ENCODE data around the gene DPYSL3. TPM values are rescaled to one million over a fixed set of nuclear protein-coding genes. Genes with fewer than 3 reads are reported as not detected.
A peak's percentile ranks its signal among the peaks of the same experiment; 100 is the strongest.

The DPYSL3 gene
- total and polyA plus RNA-seq, 2 donors: 254 to 287 TPM

DNA sequence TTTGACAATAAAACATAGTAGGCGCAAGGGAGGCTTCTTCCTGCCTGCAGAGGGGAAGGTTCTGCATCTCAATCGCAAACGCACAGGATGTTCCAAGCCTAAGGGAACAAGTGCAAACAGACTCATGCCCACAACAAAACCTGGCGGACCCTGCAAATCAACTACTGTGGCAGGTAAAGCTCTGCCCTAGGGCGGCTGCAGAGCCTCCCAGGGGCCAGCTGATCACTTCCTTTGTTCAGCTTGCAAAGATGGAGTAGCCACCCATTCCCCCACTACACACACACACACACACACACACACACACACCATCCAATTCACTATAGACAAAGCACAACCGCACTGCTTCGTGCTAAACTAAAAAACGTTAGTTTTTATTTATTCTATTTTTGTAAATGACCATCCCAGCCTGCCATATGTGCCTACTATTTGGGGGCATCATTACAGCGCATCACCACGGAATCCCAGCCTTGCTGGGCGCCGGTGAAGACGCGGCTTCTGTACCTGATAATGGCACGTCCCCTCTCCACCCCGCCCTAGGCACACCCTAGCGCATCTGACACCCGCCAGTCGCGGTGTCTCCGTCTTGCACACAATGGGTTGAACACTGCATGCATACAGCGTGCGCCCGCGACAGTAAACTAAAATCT, 57.6 kb downstream of the DPYSL3 start:
- DNase-seq (ENCODE audit: extremely low spot score): no peak
- no peaks in the 10 kb centered on the region for H3K4me1 ChIP-seq (ENCODE audit: insufficient read depth)
- 17% methylated on average over 25 of the region's 25 CpGs for WGBS

DNA sequence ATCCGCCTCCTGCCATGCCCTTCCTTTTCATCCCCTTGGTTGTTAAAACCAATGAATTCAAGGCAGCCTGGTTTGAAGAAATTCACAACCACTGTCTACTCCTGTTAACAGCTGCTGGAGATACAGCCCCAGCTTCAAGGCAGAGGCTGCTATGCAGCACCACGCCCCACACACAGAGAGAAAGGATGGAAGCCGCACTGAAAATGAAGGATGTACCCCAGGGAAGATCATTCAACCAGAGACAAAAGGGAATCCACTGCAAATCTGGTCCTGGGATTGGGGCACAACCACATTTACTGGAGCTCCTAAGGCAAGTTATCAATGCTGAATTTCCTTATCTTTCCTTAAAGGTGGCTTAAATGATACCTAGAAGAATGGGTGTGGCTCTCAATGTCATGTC, 58.7 kb downstream of the DPYSL3 start:
- H3K36me3 ChIP-seq (ENCODE audit: insufficient read depth): no peaks in the 10 kb centered on the region
- 63% methylated on average over 3 of the region's 3 CpGs for WGBS
- H3K4me1 ChIP-seq (ENCODE audit: insufficient read depth): no peaks in the 10 kb centered on the region
- no peak overlapping the region for H3K4me3 ChIP-seq (ENCODE audit: low read depth, low read length)
- DNase-seq (ENCODE audit: extremely low spot score): no peak
- no peak overlapping the region for H3K27ac ChIP-seq (ENCODE audit: low read depth)

More for the DNA sequence above, 57.6 kb downstream of the DPYSL3 start:
- no peaks in the 10 kb centered on the region for H3K36me3 ChIP-seq (ENCODE audit: insufficient read depth)
- H3K27ac ChIP-seq (ENCODE audit: low read depth): peak overlapping the region; percentile 70
- peak overlapping the region; percentile 87 for H3K4me3 ChIP-seq (ENCODE audit: low read depth, low read length)

- Histone ChIP-seq H3K4me1 (ENCODE audit: insufficient read depth) (no peaks in the 10 kb centered on the region), H3K36me3 (ENCODE audit: insufficient read depth) (no peaks in the 10 kb centered on the region), H3K27ac (ENCODE audit: low read depth) (no peak overlapping the region), H3K4me3 (ENCODE audit: low read depth, low read length) (no peak overlapping the region)
- no peak for DNase-seq (ENCODE audit: extremely low spot score)
Measured at GRCh38 chr5:147450606-147451005, 59.3 kb downstream of the DPYSL3 start.

DNA sequence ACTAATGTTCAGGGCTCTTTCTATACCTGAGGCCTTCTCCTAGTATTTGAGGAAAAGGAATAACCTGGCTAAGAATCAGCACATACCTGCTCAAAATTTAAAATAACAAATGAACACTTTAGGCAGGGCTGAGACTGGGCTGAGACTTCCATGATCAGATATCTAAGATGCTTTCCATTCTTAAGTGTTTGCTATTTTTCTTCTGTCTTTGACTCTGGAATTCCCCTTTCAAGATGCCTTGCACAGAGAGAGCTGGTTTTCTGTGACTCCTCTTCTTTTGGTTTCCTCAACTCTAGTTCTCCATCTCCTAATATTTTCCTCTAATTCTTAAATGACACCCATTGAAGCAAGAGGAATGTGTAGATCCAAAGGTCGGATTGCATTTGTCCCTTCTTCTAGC, 61.1 kb downstream of the DPYSL3 start:
- DNase-seq (ENCODE audit: extremely low spot score): no peak
- WGBS: 63% methylated on average over 1 of the region's 1 CpG
- no peak overlapping the region for H3K4me3 ChIP-seq (ENCODE audit: low read depth, low read length)
- no peaks in the 10 kb centered on the region for H3K4me1 ChIP-seq (ENCODE audit: insufficient read depth)
- H3K27ac ChIP-seq (ENCODE audit: low read depth): no peak overlapping the region
- H3K36me3 ChIP-seq (ENCODE audit: insufficient read depth): no peaks in the 10 kb centered on the region

GRCh38 chr5:147446523-147446922, 63.3 kb downstream of the DPYSL3 start:
- Histone ChIP-seq H3K4me3 (ENCODE audit: low read depth, low read length) (no peak overlapping the region), H3K36me3 (ENCODE audit: insufficient read depth) (no peaks in the 10 kb centered on the region), H3K4me1 (ENCODE audit: insufficient read depth) (no peaks in the 10 kb centered on the region), H3K27ac (ENCODE audit: low read depth) (peak overlapping the region; percentile 64)
- no peak for DNase-seq (ENCODE audit: extremely low spot score)
- WGBS: 31% methylated on average over 2 of the region's 2 CpGs

DNA sequence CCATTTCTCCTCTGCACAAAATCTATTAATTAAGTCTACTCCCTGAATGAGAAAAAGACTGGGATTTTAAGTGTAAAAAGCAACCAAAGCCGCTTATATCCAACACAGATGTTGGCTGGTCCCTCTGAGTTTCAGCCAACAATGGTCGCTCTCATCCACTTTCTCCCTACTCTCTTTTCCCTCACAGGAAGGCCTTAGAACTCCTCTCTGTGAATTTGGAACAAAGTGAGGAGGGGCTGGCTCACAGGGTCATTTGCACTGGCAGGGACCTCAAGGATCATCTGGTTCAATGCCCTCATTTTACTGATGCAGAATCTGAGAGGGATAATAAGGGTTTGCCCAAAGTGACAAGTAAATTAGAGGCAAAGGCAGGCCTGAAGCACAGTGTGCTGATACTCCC, 64.0 kb downstream of the DPYSL3 start:
- no peak overlapping the region for H3K27ac ChIP-seq (ENCODE audit: low read depth)
- DNase-seq (ENCODE audit: extremely low spot score): no peak
- no peaks in the 10 kb centered on the region for H3K36me3 ChIP-seq (ENCODE audit: insufficient read depth)
- no peaks in the 10 kb centered on the region for H3K4me1 ChIP-seq (ENCODE audit: insufficient read depth)
- no peak overlapping the region for H3K4me3 ChIP-seq (ENCODE audit: low read depth, low read length)
- 71% methylated on average over 2 of the region's 2 CpGs for WGBS

DNA sequence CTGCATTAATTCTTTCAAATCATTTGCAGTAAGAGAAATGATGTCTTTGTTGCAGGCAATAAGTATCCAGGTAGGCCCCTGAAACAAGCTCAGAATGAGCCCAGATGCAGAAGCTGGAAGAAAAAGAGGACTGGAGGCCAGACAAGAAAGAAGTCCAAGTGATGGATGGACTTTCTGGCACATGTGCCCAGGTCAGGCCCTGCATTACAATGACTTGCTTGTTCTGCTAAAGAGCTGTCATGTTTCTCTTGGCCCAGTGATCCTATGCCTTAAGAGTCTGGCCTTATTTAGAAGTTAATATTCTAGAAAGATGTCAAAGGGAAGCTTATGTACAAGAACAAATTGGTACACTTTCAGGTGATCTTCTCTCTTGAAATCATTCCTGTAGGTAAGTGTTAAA, 64.8 kb downstream of the DPYSL3 start:
- no peak overlapping the region for H3K27ac ChIP-seq (ENCODE audit: low read depth)
- no peak overlapping the region for H3K4me3 ChIP-seq (ENCODE audit: low read depth, low read length)
- H3K36me3 ChIP-seq (ENCODE audit: insufficient read depth): no peaks in the 10 kb centered on the region
- DNase-seq (ENCODE audit: extremely low spot score): no peak
- no peaks in the 10 kb centered on the region for H3K4me1 ChIP-seq (ENCODE audit: insufficient read depth)

DNA sequence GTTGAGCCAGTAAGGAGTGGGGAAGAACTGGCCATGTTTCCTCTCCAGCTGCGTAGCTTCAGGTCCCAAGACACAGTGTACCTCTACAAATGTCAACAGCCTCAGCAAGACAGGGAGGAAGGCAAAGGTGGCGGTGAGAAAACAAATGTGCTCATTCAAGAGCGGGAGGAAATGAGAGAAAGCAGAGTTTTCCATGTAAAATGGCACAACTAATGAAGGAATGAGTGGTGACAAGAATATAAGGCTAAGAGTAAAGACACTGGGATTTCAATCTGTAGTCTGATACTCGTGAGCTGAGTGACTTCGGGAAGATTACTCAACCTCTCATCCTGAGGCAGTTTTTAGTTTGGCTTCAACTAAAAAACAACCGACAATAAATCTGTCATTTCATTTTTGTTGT, 67.6 kb downstream of the DPYSL3 start:
- Histone ChIP-seq H3K4me1 (ENCODE audit: insufficient read depth) (no peaks in the 10 kb centered on the region), H3K36me3 (ENCODE audit: insufficient read depth) (no peaks in the 10 kb centered on the region), H3K27ac (ENCODE audit: low read depth) (no peak overlapping the region), H3K4me3 (ENCODE audit: low read depth, low read length) (no peak overlapping the region)
- no peak for DNase-seq (ENCODE audit: extremely low spot score)
- WGBS: 67% methylated on average over 6 of the region's 6 CpGs

- 81% methylated on average over 3 of the region's 3 CpGs for WGBS
- Histone ChIP-seq H3K4me3 (ENCODE audit: low read depth, low read length) (no peak overlapping the region), H3K4me1 (ENCODE audit: insufficient read depth) (no peaks in the 10 kb centered on the region), H3K36me3 (ENCODE audit: insufficient read depth) (no peaks in the 10 kb centered on the region), H3K27ac (ENCODE audit: low read depth) (no peak overlapping the region)
- no peak for DNase-seq (ENCODE audit: extremely low spot score)
Measured at GRCh38 chr5:147441191-147441695, 68.6 kb downstream of the DPYSL3 start.

DNA sequence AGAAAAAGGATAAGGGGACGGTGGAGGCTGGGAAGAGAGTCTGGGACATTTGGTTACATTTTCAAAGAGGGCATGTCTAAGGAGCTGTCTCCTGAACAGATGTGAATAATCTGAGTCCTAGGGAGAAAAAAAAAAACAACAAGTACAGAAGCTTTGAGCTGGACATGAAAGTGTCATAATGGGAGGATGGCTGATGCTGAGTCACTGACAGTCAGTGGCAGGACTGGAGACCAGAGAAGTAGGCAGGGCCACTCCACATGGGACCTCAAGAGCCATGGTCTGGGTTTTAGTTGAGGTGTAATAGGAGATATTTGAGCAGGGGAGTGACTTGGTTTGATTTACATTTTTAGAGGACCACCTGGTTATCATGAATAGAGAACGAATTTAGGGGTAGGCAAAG, 70.6 kb downstream of the DPYSL3 start:
- no peaks in the 10 kb centered on the region for H3K4me1 ChIP-seq (ENCODE audit: insufficient read depth)
- no peak overlapping the region for H3K4me3 ChIP-seq (ENCODE audit: low read depth, low read length)
- WGBS: 85% methylated on average over 2 of the region's 2 CpGs
- DNase-seq (ENCODE audit: extremely low spot score): no peak
- no peak overlapping the region for H3K27ac ChIP-seq (ENCODE audit: low read depth)
- no peaks in the 10 kb centered on the region for H3K36me3 ChIP-seq (ENCODE audit: insufficient read depth)

GRCh38 chr5:147437161-147437596, 72.7 kb downstream of the DPYSL3 start:
- Histone ChIP-seq H3K4me3 (ENCODE audit: low read depth, low read length) (no peak overlapping the region), H3K4me1 (ENCODE audit: insufficient read depth) (no peaks in the 10 kb centered on the region), H3K27ac (ENCODE audit: low read depth) (no peak overlapping the region), H3K36me3 (ENCODE audit: insufficient read depth) (no peaks in the 10 kb centered on the region)
- no peak for DNase-seq (ENCODE audit: extremely low spot score)
- 73% methylated on average over 6 of the region's 6 CpGs for WGBS

- H3K36me3 ChIP-seq (ENCODE audit: insufficient read depth): no peaks in the 10 kb centered on the region
- H3K4me1 ChIP-seq (ENCODE audit: insufficient read depth): no peaks in the 10 kb centered on the region
- H3K4me3 ChIP-seq (ENCODE audit: low read depth, low read length): no peak overlapping the region
- no peak for DNase-seq (ENCODE audit: extremely low spot score)
- 89% methylated on average over 3 of the region's 3 CpGs for WGBS
- H3K27ac ChIP-seq (ENCODE audit: low read depth): no peak overlapping the region
Measured at GRCh38 chr5:147436596-147436995, 73.3 kb downstream of the DPYSL3 start.

DNA sequence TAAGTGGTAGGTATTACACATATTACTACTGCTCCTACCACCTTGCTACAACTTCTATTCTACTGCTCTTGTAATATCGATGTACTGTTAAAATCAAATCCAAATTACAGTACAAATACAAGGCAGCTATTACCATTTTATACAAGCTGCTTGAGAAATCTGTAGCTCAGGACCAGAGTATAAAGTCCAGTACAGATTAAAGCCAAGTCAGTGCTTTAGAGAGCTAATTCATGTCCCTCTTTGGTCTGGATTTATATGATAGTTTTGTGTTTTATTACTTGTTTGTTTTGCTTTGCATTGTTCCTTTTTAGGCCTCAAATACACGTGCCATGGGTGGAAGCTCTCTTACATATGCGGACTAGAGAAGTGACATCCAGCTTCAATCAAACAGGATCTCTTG, 75.8 kb downstream of the DPYSL3 start:
- Histone ChIP-seq H3K27ac (ENCODE audit: low read depth) (no peak overlapping the region), H3K4me3 (ENCODE audit: low read depth, low read length) (no peak overlapping the region), H3K36me3 (ENCODE audit: insufficient read depth) (no peaks in the 10 kb centered on the region), H3K4me1 (ENCODE audit: insufficient read depth) (no peaks in the 10 kb centered on the region)
- WGBS: 57% methylated on average over 3 of the region's 3 CpGs
- no peak for DNase-seq (ENCODE audit: extremely low spot score)

- Histone ChIP-seq H3K36me3 (ENCODE audit: insufficient read depth) (no peaks in the 10 kb centered on the region), H3K4me3 (ENCODE audit: low read depth, low read length) (no peak overlapping the region), H3K27ac (ENCODE audit: low read depth) (no peak overlapping the region), H3K4me1 (ENCODE audit: insufficient read depth) (no peaks in the 10 kb centered on the region)
- DNase-seq (ENCODE audit: extremely low spot score): no peak
- WGBS: 27% methylated on average over 4 of the region's 4 CpGs
Measured at GRCh38 chr5:147432323-147432722, 77.5 kb downstream of the DPYSL3 start.

GRCh38 chr5:147431586-147431985, 78.3 kb downstream of the DPYSL3 start:
- H3K36me3 ChIP-seq (ENCODE audit: insufficient read depth): no peaks in the 10 kb centered on the region
- DNase-seq (ENCODE audit: extremely low spot score): no peak
- H3K4me3 ChIP-seq (ENCODE audit: low read depth, low read length): no peak overlapping the region
- H3K27ac ChIP-seq (ENCODE audit: low read depth): no peak overlapping the region
- 47% methylated on average over 3 of the region's 3 CpGs for WGBS
- no peaks in the 10 kb centered on the region for H3K4me1 ChIP-seq (ENCODE audit: insufficient read depth)
